SH-SY5Y (cell line): Measurements from ENCODE around the gene ZP1.

Source experiments
- GATA2 ChIP-seq: IDR thresholded peaks from 2 replicates; pipeline ENCODE4 v1.6.1; 2011; ENCODE audit warnings: mild to moderate bottlenecking, low read depth, low read length
- GATA3 ChIP-seq: IDR thresholded peaks from 2 replicates; pipeline ENCODE4 v1.6.1; 2011; ENCODE audit warnings: low read depth, mild to moderate bottlenecking, low read length, moderate library complexity

DNA sequence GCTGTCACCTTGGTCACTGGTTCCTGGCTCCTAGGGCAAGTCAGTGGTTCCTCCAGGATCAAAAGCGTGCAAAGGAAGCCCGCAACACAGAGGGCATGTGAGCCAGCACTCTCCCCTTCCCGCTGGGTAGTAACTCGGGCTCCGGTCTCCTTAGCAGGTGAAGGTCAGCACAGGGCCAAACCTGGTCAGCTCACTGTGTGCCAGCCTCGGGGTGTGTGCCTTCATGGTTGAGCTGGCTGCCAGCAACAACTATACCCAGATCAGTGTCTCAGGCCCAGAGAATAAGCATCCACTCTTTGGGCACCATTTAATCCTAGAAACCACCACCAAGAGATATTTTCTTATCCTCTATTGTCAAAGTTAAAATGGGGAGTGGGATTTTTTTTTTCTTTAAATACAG is 41.6 kb upstream of the ZP1 start:
- TF ChIP-seq GATA2 (no peak), GATA3 (no peak)
